Medulla oblongata (tissue), 1 donor: Measurements from ENCODE around the gene IP6K1.

Source experiments
- DNase-seq: peaks from one replicate; pipeline ENCODE4 v3.0.0-alpha.2; 2015; ENCODE audit errors: extremely low spot score

Gene IP6K1

GRCh38 chr3:49724586-49724985, 61.8 kb downstream of the IP6K1 start:
- no peak for DNase-seq

GRCh38 chr3:49723628-49724551, 62.5 kb downstream of the IP6K1 start, which contains the start of gene GMPPB:
Gene GMPPB (minus strand): TSS chr3:49723951. CDS start chr3:49723726, 225 bp downstream.
- DNase-seq = peak; percentile 97

- peak; percentile 29 for DNase-seq
Observed at GRCh38 chr3:49723296-49723627, 63.1 kb downstream of the IP6K1 start.

GRCh38 chr3:49722896-49723295, 63.4 kb downstream of the IP6K1 start:
- DNase-seq = no peak

- no peak for DNase-seq
Observed at GRCh38 chr3:49721896-49722781, 64.2 kb downstream of the IP6K1 start.

- DNase-seq = no peak
Observed at GRCh38 chr3:49721596-49721895, 64.8 kb downstream of the IP6K1 start.

GRCh38 chr3:49720855-49721595, 65.3 kb downstream of the IP6K1 start:
- DNase-seq = no peak

GRCh38 chr3:49719214-49719884, 67.0 kb downstream of the IP6K1 start, which contains the start of gene AMIGO3:
Gene AMIGO3 (minus strand): TSS chr3:49719684. CDS start chr3:49719465, 219 bp downstream.
- DNase-seq = peak; percentile 97

- DNase-seq = no peak
Observed at GRCh38 chr3:49718858-49719213, 67.5 kb downstream of the IP6K1 start.

- no peak for DNase-seq
Observed at GRCh38 chr3:49717959-49718857, 68.1 kb downstream of the IP6K1 start.

- DNase-seq = no peak
Observed at GRCh38 chr3:49717211-49717958, 69.0 kb downstream of the IP6K1 start.

- DNase-seq = no peak
Observed at GRCh38 chr3:49716691-49717210, 69.6 kb downstream of the IP6K1 start.

GRCh38 chr3:49716169-49716568, 70.2 kb downstream of the IP6K1 start:
- no peak for DNase-seq

- no peak for DNase-seq
Observed at GRCh38 chr3:49715611-49716121, 70.7 kb downstream of the IP6K1 start.

GRCh38 chr3:49714728-49715550, 71.4 kb downstream of the IP6K1 start:
- no peak for DNase-seq

- no peak for DNase-seq
Observed at GRCh38 chr3:49713336-49714105, 72.8 kb downstream of the IP6K1 start.

- DNase-seq = no peak
Observed at GRCh38 chr3:49712631-49713317, 73.6 kb downstream of the IP6K1 start.
